ENCODE measurements around the gene DBH. TPM values are rescaled to one million over a fixed set of nuclear protein-coding genes. Genes with fewer than 3 reads are reported as not detected.

Gene DBH
- total and polyA plus RNA-seq, 2 donors (not counting 3 experiments of a cell fraction or from before 2014, with no cell fraction given) = not detected

DNA sequence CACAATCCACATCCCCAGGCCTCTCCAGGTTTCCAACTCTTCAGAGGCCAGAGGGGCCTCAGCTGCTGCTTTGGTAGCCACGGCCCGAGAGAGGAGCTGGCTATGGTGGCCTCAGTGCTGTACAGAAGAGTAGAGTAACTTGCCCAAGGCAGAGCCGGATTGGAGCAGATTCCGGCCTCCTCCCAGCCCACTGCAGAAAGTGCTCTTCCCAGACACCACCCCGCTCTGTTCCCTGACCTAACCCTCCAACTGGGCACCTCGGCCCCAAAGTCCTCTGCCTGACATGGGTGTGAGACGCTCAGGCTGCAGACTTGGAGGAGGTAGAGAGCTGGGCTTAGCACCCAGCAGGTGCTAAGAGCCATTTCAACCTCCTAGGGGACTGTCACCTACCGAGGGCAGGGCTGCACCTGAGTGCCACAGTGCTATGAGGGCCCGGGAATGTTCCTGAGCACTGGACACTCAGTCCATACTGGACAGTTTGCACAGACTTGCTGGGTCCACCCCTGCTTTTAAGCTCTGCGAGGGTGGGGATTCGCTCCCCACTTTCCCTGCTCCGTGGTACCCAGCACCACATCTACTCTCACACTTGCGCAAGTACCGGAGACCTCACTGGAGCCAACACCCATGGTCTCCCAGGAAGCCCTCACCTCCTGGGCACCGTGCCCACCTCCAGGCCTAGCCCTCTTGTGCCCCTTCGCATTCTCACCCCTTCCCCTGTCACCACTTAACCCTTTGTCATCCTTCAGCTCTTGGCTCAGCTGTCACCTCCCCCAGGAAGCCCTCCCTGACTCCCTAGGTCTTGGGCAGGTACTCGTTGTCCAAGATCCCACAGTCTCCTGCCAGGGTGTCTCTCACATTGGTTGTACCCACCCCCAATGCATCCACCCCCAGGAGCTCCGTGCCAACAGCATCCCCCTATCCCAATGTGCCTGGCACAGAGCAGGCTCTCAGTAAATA is 49.8 kb downstream of the DBH start:
- Histone ChIP-seq H3K9me3 (replicated peaks; ENCODE audit: control insufficient read depth, insufficient read depth, low read length) (no peaks in the 10 kb centered on the region), H3K9ac (replicated peaks; ENCODE audit: extremely low read depth, insufficient read depth, low read length) (no peak overlapping the region), H3K4me3 (replicated peaks in 1 of 3; ENCODE audit: insufficient read depth in 1 of 3, low read depth in 1 of 3, low read length in 3 of 3) (no peak overlapping the region), H3K9me1 (replicated peaks; ENCODE audit: control insufficient read depth, extremely low read depth, insufficient read depth, low read length) (no peaks in the 10 kb centered on the region), H4K20me1 (replicated peaks; ENCODE audit: control insufficient read depth, extremely low read depth, insufficient read depth, low read length) (no peaks in the 10 kb centered on the region), H3K36me3 (ENCODE audit: control insufficient read depth in 2 of 2, extremely low read depth in 1 of 2, insufficient read depth in 2 of 2, low read length in 2 of 2) (no peaks in the 10 kb centered on the region), H3K79me2 (ENCODE audit: control insufficient read depth, insufficient read depth, low read length) (no peaks in the 10 kb centered on the region), H3K4me2 (ENCODE audit: insufficient read depth, low read length) (no peak overlapping the region), H2AFZ (ENCODE audit: low read depth, low read length) (no peak overlapping the region), H3K4me1 (ENCODE audit: control insufficient read depth, extremely low read depth, insufficient read depth, low read length) (peaks cover 6% of the 10 kb centered on the region), H3K27ac (ENCODE audit: insufficient read depth, low read depth, low read length) (no peak overlapping the region), H3K27me3 (ENCODE audit: control insufficient read depth in 2 of 2, insufficient read depth in 2 of 2, low read length in 2 of 2) (no peaks in the 10 kb centered on the region)
- ChIA-PET POLR2A (no interaction called here), CTCF (no interaction called here)
- FAIRE-seq = no peak
- dilution Hi-C loops (cut with MboI; ENCODE audit: extremely low pct_ligation_motif_present, low sequenced_read_pairs) = no loop called here
- no TSS peak for BruUV-seq (replicated peaks)
- intact Hi-C loops (cut with micrococcal nuclease) = no loop called here
- no peak for DNase-seq (ENCODE audit: low read depth, low spot score)
- TF ChIP-seq EZH2 (IDR thresholded peaks at IDR 0.05; ENCODE audit: borderline replicate concordance, low read depth, low read length, severe bottlenecking) (no peak), MYC (IDR thresholded peaks at IDR 0.05; ENCODE audit: low read depth, low read length) (no peak), GATA2 (IDR thresholded peaks at IDR 0.05; ENCODE audit: insufficient read depth, insufficient read length, low read depth, low read length) (no peak), FOS (IDR thresholded peaks at IDR 0.05; ENCODE audit: borderline replicate concordance, insufficient read depth, low read length) (no peak), POLR2AphosphoS5 (IDR thresholded peaks at IDR 0.05; ENCODE audit: insufficient read depth, low read depth, low read length) (no peak), POLR2A (IDR thresholded peaks at IDR 0.05; ENCODE audit: low read depth, low read length) (no peak), JUN (IDR thresholded peaks at IDR 0.05; ENCODE audit: borderline replicate concordance, insufficient read depth, insufficient read length, low read depth) (no peak)
- TF ChIP-seq, protein P1, sequence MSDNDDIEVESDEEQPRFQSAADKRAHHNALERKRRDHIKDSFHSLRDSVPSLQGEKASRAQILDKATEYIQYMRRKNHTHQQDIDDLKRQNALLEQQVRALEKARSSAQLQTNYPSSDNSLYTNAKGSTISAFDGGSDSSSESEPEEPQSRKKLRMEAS (IDR thresholded peaks at IDR 0.05; ENCODE audit: insufficient read depth, insufficient read length) = no peak
- TF ChIP-seq, protein P2, sequence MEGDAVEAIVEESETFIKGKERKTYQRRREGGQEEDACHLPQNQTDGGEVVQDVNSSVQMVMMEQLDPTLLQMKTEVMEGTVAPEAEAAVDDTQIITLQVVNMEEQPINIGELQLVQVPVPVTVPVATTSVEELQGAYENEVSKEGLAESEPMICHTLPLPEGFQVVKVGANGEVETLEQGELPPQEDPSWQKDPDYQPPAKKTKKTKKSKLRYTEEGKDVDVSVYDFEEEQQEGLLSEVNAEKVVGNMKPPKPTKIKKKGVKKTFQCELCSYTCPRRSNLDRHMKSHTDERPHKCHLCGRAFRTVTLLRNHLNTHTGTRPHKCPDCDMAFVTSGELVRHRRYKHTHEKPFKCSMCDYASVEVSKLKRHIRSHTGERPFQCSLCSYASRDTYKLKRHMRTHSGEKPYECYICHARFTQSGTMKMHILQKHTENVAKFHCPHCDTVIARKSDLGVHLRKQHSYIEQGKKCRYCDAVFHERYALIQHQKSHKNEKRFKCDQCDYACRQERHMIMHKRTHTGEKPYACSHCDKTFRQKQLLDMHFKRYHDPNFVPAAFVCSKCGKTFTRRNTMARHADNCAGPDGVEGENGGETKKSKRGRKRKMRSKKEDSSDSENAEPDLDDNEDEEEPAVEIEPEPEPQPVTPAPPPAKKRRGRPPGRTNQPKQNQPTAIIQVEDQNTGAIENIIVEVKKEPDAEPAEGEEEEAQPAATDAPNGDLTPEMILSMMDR (IDR thresholded peaks at IDR 0.05; ENCODE audit: extremely low read depth in 1 of 2, insufficient read depth in 1 of 2, low read depth in 1 of 2, low read length in 2 of 2) = no peak

Measured in endothelial cell of umbilical vein (primary cell).